HEK293T (cell line): ENCODE data around the gene GRID1.

ENCODE experiments used
- FOXA1 ChIP-seq: fragments of 450-650 bp; IDR thresholded peaks from 2 replicates; pipeline ENCODE4 v1.6.1; 2016; ENCODE audit warnings: mild to moderate bottlenecking
- FOXM1 ChIP-seq: fragments of 450-650 bp; IDR thresholded peaks from 2 replicates; pipeline ENCODE4 v1.6.1; 2017; ENCODE audit warnings: mild to moderate bottlenecking, borderline replicate concordance
- TARDBP ChIP-seq: fragments of 450-650 bp; IDR thresholded peaks from 2 replicates; pipeline ENCODE4 v1.6.1; 2016

- TF ChIP-seq FOXM1, result no peak
- TF ChIP-seq FOXA1, result no peak
- no peak for TF ChIP-seq TARDBP
Observed at GRCh38 chr10:86107131-86107530, 259.5 kb downstream of the GRID1 start.
